Stimulated activated naive CD8-positive, alpha-beta T cell treated with anti-CD3 and anti-CD28 coated beads, Interleukin-15, Interleukin-2, amounts not matched to agents 100 ng/mL and 50 ng/mL, for 24 hours (primary cell): ENCODE data around the gene GALNTL6.
"Not testable (repeated sequence)": the region's sequence is repeated elsewhere in the genome, so short reads cannot be mapped to it uniquely, and the experiment has no call there.

ENCODE experiments used
- H3K27ac Mint-ChIP-seq: one replicate; pipeline ENCODE4 v1.8.0; 2021; ENCODE audit warnings: mild to moderate bottlenecking, mixed read lengths
- H3K27me3 Mint-ChIP-seq: one replicate; pipeline ENCODE4 v1.8.0; 2021; ENCODE audit warnings: mixed read lengths
- H3K36me3 Mint-ChIP-seq: one replicate; pipeline ENCODE4 v1.8.0; 2021; ENCODE audit warnings: low read depth, mixed read lengths
- H3K4me1 Mint-ChIP-seq: one replicate; pipeline ENCODE4 v1.8.0; 2021; ENCODE audit warnings: low read depth, mixed read lengths
- H3K4me3 Mint-ChIP-seq: one replicate; pipeline ENCODE4 v1.8.0; 2021; ENCODE audit warnings: mild to moderate bottlenecking, mixed read lengths
- H3K9me3 Mint-ChIP-seq: one replicate; pipeline ENCODE4 v1.8.0; 2021; ENCODE audit warnings: mixed read lengths

Gene GALNTL6

GRCh38 chr4:172917403-172917802, 1104.2 kb downstream of the GALNTL6 start:
- not testable (repeated sequence) for H3K9me3 Mint-ChIP-seq, H3K4me3 Mint-ChIP-seq, H3K27ac Mint-ChIP-seq, H3K27me3 Mint-ChIP-seq, H3K4me1 Mint-ChIP-seq, H3K36me3 Mint-ChIP-seq

GRCh38 chr4:172919269-172919668, 1106.1 kb downstream of the GALNTL6 start:
- peaks cover 12% of the 10 kb centered on the region for H3K9me3 Mint-ChIP-seq
- no peaks in the 10 kb centered on the region for H3K36me3 Mint-ChIP-seq
- H3K4me3 Mint-ChIP-seq, result no peak overlapping the region
- peaks cover 1% of the 10 kb centered on the region for H3K27me3 Mint-ChIP-seq
- no peak overlapping the region for H3K27ac Mint-ChIP-seq
- no peaks in the 10 kb centered on the region for H3K4me1 Mint-ChIP-seq

- Mint-ChIP-seq H3K9me3 (peaks cover 15% of the 10 kb centered on the region), H3K4me1 (no peaks in the 10 kb centered on the region), H3K27me3 (peaks cover 4% of the 10 kb centered on the region), H3K36me3 (no peaks in the 10 kb centered on the region), H3K4me3 (no peak overlapping the region), H3K27ac (no peak overlapping the region)
Measured at GRCh38 chr4:172927096-172927814, 1114.1 kb downstream of the GALNTL6 start.

GRCh38 chr4:172928347-172928746, 1115.1 kb downstream of the GALNTL6 start:
- Mint-ChIP-seq H3K27ac (no peak overlapping the region), H3K4me1 (no peaks in the 10 kb centered on the region), H3K4me3 (no peak overlapping the region), H3K9me3 (peaks cover 5% of the 10 kb centered on the region), H3K27me3 (peaks cover 4% of the 10 kb centered on the region), H3K36me3 (no peaks in the 10 kb centered on the region)

GRCh38 chr4:172938072-172938829, 1125.0 kb downstream of the GALNTL6 start:
- no peaks in the 10 kb centered on the region for H3K36me3 Mint-ChIP-seq
- no peak overlapping the region for H3K27ac Mint-ChIP-seq
- H3K9me3 Mint-ChIP-seq, result no peaks in the 10 kb centered on the region
- no peaks in the 10 kb centered on the region for H3K27me3 Mint-ChIP-seq
- no peak overlapping the region for H3K4me3 Mint-ChIP-seq
- H3K4me1 Mint-ChIP-seq, result no peaks in the 10 kb centered on the region

- no peak overlapping the region for H3K4me3 Mint-ChIP-seq
- no peaks in the 10 kb centered on the region for H3K36me3 Mint-ChIP-seq
- H3K27ac Mint-ChIP-seq, result no peak overlapping the region
- H3K4me1 Mint-ChIP-seq, result no peaks in the 10 kb centered on the region
- H3K9me3 Mint-ChIP-seq, result no peaks in the 10 kb centered on the region
- no peaks in the 10 kb centered on the region for H3K27me3 Mint-ChIP-seq
Measured at GRCh38 chr4:172938870-172939269, 1125.7 kb downstream of the GALNTL6 start.

GRCh38 chr4:172942840-172943239, 1129.6 kb downstream of the GALNTL6 start:
- no peaks in the 10 kb centered on the region for H3K36me3 Mint-ChIP-seq
- H3K9me3 Mint-ChIP-seq, result no peaks in the 10 kb centered on the region
- no peaks in the 10 kb centered on the region for H3K27me3 Mint-ChIP-seq
- no peak overlapping the region for H3K27ac Mint-ChIP-seq
- no peaks in the 10 kb centered on the region for H3K4me1 Mint-ChIP-seq
- no peak overlapping the region for H3K4me3 Mint-ChIP-seq

- H3K27ac Mint-ChIP-seq, result no peak overlapping the region
- H3K27me3 Mint-ChIP-seq, result peaks cover 3% of the 10 kb centered on the region
- H3K4me1 Mint-ChIP-seq, result no peaks in the 10 kb centered on the region
- H3K4me3 Mint-ChIP-seq, result no peak overlapping the region
- no peaks in the 10 kb centered on the region for H3K9me3 Mint-ChIP-seq
- no peaks in the 10 kb centered on the region for H3K36me3 Mint-ChIP-seq
Measured at GRCh38 chr4:172945611-172946010, 1132.4 kb downstream of the GALNTL6 start.

- Mint-ChIP-seq H3K27me3 (peaks cover 3% of the 10 kb centered on the region), H3K36me3 (no peaks in the 10 kb centered on the region), H3K9me3 (no peaks in the 10 kb centered on the region), H3K4me3 (no peak overlapping the region), H3K27ac (no peak overlapping the region), H3K4me1 (no peaks in the 10 kb centered on the region)
Measured at GRCh38 chr4:172946503-172946902, 1133.3 kb downstream of the GALNTL6 start.

- Mint-ChIP-seq H3K4me3 (no peak overlapping the region), H3K9me3 (no peaks in the 10 kb centered on the region), H3K27me3 (peaks cover 3% of the 10 kb centered on the region), H3K4me1 (no peaks in the 10 kb centered on the region), H3K27ac (no peak overlapping the region), H3K36me3 (no peaks in the 10 kb centered on the region)
Measured at GRCh38 chr4:172947594-172947993, 1134.4 kb downstream of the GALNTL6 start.

- Mint-ChIP-seq H3K4me1 (no peaks in the 10 kb centered on the region), H3K27me3 (peaks cover 6% of the 10 kb centered on the region), H3K27ac (no peak overlapping the region), H3K36me3 (no peaks in the 10 kb centered on the region), H3K9me3 (no peaks in the 10 kb centered on the region), H3K4me3 (no peak overlapping the region)
Measured at GRCh38 chr4:172950990-172951389, 1137.8 kb downstream of the GALNTL6 start.

- Mint-ChIP-seq H3K9me3 (no peaks in the 10 kb centered on the region), H3K4me1 (no peaks in the 10 kb centered on the region), H3K27ac (no peak overlapping the region), H3K27me3 (peaks cover 6% of the 10 kb centered on the region), H3K36me3 (no peaks in the 10 kb centered on the region), H3K4me3 (no peak overlapping the region)
Measured at GRCh38 chr4:172951679-172952451, 1138.7 kb downstream of the GALNTL6 start.

- no peaks in the 10 kb centered on the region for H3K4me1 Mint-ChIP-seq
- no peaks in the 10 kb centered on the region for H3K9me3 Mint-ChIP-seq
- H3K27ac Mint-ChIP-seq, result no peak overlapping the region
Measured at GRCh38 chr4:172953896-172954568, 1140.8 kb downstream of the GALNTL6 start.

GRCh38 chr4:172956340-172956739, 1143.1 kb downstream of the GALNTL6 start:
- H3K36me3 Mint-ChIP-seq, H3K4me3 Mint-ChIP-seq, H3K9me3 Mint-ChIP-seq, H3K27ac Mint-ChIP-seq, H3K4me1 Mint-ChIP-seq: not testable (repeated sequence)
- peaks cover 11% of the 10 kb centered on the region for H3K27me3 Mint-ChIP-seq

More at GRCh38 chr4:172953896-172954568, 1140.8 kb downstream of the GALNTL6 start:
- H3K27me3 Mint-ChIP-seq, result peaks cover 4% of the 10 kb centered on the region
- H3K36me3 Mint-ChIP-seq, result no peaks in the 10 kb centered on the region
- H3K4me3 Mint-ChIP-seq, result no peak overlapping the region

GRCh38 chr4:172957216-172957615, 1144.0 kb downstream of the GALNTL6 start:
- H3K9me3 Mint-ChIP-seq, result no peaks in the 10 kb centered on the region
- H3K4me1 Mint-ChIP-seq, result no peaks in the 10 kb centered on the region
- H3K27me3 Mint-ChIP-seq, result peaks cover 15% of the 10 kb centered on the region
- H3K4me3 Mint-ChIP-seq, result no peak overlapping the region
- H3K36me3 Mint-ChIP-seq, result no peaks in the 10 kb centered on the region
- no peak overlapping the region for H3K27ac Mint-ChIP-seq
